ENCODE results near the gene EFNB3. TPM values are rescaled to one million over a fixed set of nuclear protein-coding genes. Genes with fewer than 3 reads are reported as not detected.
A peak's percentile ranks its signal among the peaks of the same experiment; 100 is the strongest.

Gene EFNB3
- total and polyA plus RNA-seq, 2 of the 13 experiments (the other 11 are each of a cell fraction or from before 2014, with no cell fraction given) = 0.07 to 0.25 TPM

DNA sequence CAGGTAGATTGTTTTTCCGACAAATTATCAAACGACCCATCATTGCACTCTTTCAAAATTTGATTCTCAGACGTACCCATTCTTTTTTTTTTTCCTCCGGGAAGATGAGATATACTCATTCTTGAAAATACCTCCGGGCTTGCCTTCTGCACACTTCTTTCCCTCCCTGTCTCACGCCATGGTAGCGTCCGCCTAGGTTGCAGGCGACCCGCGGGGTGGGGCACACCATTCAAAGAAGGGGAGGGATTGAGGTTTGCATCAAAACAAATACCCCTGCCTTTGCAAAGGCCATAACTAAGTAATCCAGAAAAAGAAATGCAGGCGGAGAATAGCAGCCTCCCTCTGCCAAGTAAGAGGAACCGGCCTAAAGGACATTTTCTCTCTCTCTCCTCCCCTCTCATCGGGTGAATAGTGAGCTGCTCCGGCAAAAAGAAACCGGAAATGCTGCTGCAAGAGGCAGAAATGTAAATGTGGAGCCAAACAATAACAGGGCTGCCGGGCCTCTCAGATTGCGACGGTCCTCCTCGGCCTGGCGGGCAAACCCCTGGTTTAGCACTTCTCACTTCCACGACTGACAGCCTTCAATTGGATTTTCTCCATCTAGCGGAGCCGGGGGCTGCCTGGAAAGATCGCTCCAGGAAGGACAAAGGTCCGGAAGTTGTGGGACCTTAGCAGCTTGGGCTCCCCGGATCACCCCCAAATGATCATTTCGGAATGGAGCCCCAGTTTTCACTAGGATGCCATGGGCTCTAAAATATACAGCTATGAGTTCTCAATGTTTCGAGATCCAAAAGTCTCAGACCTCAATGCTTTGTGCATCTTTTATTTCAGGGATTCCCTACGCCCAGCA, 18.6 kb upstream of the EFNB3 start (continued):
- no peak for TF ChIP-seq IKZF4 (CRISPR knock-in tag; IDR thresholded peaks at IDR 0.05; ENCODE audit: borderline replicate concordance, low read depth, not compliant biosample characterization)
- TF ChIP-seq SP4 (CRISPR knock-in tag; IDR thresholded peaks at IDR 0.05) = no peak
- TF ChIP-seq, protein P1, sequence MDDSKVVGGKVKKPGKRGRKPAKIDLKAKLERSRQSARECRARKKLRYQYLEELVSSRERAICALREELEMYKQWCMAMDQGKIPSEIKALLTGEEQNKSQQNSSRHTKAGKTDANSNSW (CRISPR knock-in tag; IDR thresholded peaks at IDR 0.05; ENCODE audit: borderline replicate concordance) = no peak
- TF ChIP-seq JUND (CRISPR knock-in tag; IDR thresholded peaks at IDR 0.05) = no peak
- TF ChIP-seq, protein P2, sequence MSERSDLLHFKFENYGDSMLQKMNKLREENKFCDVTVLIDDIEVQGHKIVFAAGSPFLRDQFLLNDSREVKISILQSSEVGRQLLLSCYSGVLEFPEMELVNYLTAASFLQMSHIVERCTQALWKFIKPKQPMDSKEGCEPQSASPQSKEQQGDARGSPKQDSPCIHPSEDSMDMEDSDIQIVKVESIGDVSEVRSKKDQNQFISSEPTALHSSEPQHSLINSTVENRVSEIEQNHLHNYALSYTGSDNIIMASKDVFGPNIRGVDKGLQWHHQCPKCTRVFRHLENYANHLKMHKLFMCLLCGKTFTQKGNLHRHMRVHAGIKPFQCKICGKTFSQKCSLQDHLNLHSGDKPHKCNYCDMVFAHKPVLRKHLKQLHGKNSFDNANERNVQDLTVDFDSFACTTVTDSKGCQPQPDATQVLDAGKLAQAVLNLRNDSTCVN (CRISPR knock-in tag; IDR thresholded peaks at IDR 0.05; ENCODE audit: borderline replicate concordance) = peak; percentile 17; the same call in 1 of the 2 replicates
- TF ChIP-seq, protein P3, sequence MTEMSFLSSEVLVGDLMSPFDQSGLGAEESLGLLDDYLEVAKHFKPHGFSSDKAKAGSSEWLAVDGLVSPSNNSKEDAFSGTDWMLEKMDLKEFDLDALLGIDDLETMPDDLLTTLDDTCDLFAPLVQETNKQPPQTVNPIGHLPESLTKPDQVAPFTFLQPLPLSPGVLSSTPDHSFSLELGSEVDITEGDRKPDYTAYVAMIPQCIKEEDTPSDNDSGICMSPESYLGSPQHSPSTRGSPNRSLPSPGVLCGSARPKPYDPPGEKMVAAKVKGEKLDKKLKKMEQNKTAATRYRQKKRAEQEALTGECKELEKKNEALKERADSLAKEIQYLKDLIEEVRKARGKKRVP (CRISPR knock-in tag; IDR thresholded peaks at IDR 0.05) = 0 out of 4 replicates have a peak, but pooled peaks of 1 of the 2 experiments have one; percentile 54
- 0 out of 2 replicates have a peak, but pooled peaks have one; percentile 90 for TF ChIP-seq ZNF510 (CRISPR knock-in tag; IDR thresholded peaks at IDR 0.05; ENCODE audit: low read depth)
- TF ChIP-seq ZNF335 (CRISPR knock-in tag; IDR thresholded peaks at IDR 0.05) = peak; percentile 67; the same call in 1 of the 2 replicates
- TF ChIP-seq DNMT1 (CRISPR knock-in tag; IDR thresholded peaks at IDR 0.05) = no peak
- peak; percentile 24; the same call in 1 of the 2 replicates for TF ChIP-seq CREM (IDR thresholded peaks at IDR 0.05)
- no peak for TF ChIP-seq CREM (CRISPR knock-in tag; IDR thresholded peaks at IDR 0.05)
- TF ChIP-seq SNAI1 (CRISPR knock-in tag; IDR thresholded peaks at IDR 0.05; ENCODE audit: borderline replicate concordance) = 0 out of 2 replicates have a peak, but pooled peaks have one; percentile 57
- no peak for TF ChIP-seq ETV6 (CRISPR knock-in tag; conservative IDR thresholded peaks at IDR 0.05)
- 0 out of 2 replicates have a peak, but pooled peaks have one; percentile 4 for TF ChIP-seq SP2 (CRISPR knock-in tag; IDR thresholded peaks at IDR 0.05)
- TF ChIP-seq, protein P4, sequence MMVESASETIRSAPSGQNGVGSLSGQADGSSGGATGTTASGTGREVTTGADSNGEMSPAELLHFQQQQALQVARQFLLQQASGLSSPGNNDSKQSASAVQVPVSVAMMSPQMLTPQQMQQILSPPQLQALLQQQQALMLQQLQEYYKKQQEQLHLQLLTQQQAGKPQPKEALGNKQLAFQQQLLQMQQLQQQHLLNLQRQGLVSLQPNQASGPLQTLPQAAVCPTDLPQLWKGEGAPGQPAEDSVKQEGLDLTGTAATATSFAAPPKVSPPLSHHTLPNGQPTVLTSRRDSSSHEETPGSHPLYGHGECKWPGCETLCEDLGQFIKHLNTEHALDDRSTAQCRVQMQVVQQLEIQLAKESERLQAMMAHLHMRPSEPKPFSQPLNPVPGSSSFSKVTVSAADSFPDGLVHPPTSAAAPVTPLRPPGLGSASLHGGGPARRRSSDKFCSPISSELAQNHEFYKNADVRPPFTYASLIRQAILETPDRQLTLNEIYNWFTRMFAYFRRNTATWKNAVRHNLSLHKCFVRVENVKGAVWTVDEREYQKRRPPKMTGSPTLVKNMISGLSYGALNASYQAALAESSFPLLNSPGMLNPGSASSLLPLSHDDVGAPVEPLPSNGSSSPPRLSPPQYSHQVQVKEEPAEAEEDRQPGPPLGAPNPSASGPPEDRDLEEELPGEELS (CRISPR knock-in tag; IDR thresholded peaks at IDR 0.05) = 0 out of 2 replicates have a peak, but pooled peaks have one; percentile 31
- TF ChIP-seq WIZ (CRISPR knock-in tag; IDR thresholded peaks at IDR 0.05) = no peak
- no peak for TF ChIP-seq ZNF737 (CRISPR knock-in tag; IDR thresholded peaks at IDR 0.05; ENCODE audit: borderline replicate concordance)
- no peak for TF ChIP-seq U2AF2 (IDR thresholded peaks at IDR 0.05; ENCODE audit: low read depth, low read length)
- TF ChIP-seq PLRG1 (conservative IDR thresholded peaks at IDR 0.05) = no peak
- no peak for TF ChIP-seq ZNF703 (CRISPR knock-in tag; IDR thresholded peaks at IDR 0.05; ENCODE audit: borderline replicate concordance)
- TF ChIP-seq, protein P5, sequence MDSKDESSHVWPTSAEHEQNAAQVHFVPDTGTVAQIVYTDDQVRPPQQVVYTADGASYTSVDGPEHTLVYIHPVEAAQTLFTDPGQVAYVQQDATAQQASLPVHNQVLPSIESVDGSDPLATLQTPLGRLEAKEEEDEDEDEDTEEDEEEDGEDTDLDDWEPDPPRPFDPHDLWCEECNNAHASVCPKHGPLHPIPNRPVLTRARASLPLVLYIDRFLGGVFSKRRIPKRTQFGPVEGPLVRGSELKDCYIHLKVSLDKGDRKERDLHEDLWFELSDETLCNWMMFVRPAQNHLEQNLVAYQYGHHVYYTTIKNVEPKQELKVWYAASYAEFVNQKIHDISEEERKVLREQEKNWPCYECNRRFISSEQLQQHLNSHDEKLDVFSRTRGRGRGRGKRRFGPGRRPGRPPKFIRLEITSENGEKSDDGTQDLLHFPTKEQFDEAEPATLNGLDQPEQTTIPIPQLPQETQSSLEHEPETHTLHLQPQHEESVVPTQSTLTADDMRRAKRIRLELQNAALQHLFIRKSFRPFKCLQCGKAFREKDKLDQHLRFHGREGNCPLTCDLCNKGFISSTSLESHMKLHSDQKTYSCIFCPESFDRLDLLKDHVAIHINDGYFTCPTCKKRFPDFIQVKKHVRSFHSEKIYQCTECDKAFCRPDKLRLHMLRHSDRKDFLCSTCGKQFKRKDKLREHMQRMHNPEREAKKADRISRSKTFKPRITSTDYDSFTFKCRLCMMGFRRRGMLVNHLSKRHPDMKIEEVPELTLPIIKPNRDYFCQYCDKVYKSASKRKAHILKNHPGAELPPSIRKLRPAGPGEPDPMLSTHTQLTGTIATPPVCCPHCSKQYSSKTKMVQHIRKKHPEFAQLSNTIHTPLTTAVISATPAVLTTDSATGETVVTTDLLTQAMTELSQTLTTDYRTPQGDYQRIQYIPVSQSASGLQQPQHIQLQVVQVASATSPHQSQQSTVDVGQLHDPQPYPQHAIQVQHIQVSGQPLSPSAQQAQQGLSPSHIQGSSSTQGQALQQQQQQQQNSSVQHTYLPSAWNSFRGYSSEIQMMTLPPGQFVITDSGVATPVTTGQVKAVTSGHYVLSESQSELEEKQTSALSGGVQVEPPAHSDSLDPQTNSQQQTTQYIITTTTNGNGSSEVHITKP (CRISPR knock-in tag; IDR thresholded peaks at IDR 0.05; ENCODE audit: low read depth) = peak; percentile 99

Data from HepG2 (cell line).